ENCODE results near the gene RBM8A.

RBM8A gene

GRCh38 chr1:145892486-145893087 is 34.7 kb downstream of the RBM8A start:
- DNase-seq (ENCODE audit: low read depth, low spot score) = peak; percentile 61
- no peak for TF ChIP-seq CTCF (IDR thresholded peaks at IDR 0.05; ENCODE audit: low read depth, low read length)
- no peak overlapping the region for H3K4me3 ChIP-seq (ENCODE audit: low read depth, low read length)
- in situ Hi-C loops (cut with HindIII; ENCODE audit: low sequenced_read_pairs) = no loop called here

- H3K4me3 ChIP-seq (ENCODE audit: low read depth, low read length) = no peak overlapping the region
- peak; percentile 97 for TF ChIP-seq CTCF (IDR thresholded peaks at IDR 0.05; ENCODE audit: low read depth, low read length)
- peak; percentile 100 for DNase-seq (ENCODE audit: low read depth, low spot score)
- in situ Hi-C loops (cut with HindIII; ENCODE audit: low sequenced_read_pairs) = no loop called here
These were observed 35.4 kb downstream of the RBM8A start for GRCh38 chr1:145891587-145892485.

GRCh38 chr1:145891143-145891542 is 36.1 kb downstream of the RBM8A start:
- peak; percentile 88 for DNase-seq (ENCODE audit: low read depth, low spot score)
- TF ChIP-seq CTCF (IDR thresholded peaks at IDR 0.05; ENCODE audit: low read depth, low read length) = no peak
- in situ Hi-C loops (cut with HindIII; ENCODE audit: low sequenced_read_pairs) = no loop called here
- H3K4me3 ChIP-seq (ENCODE audit: low read depth, low read length) = no peak overlapping the region

GRCh38 chr1:145889722-145890121 is 37.6 kb downstream of the RBM8A start:
- no peak for TF ChIP-seq CTCF (IDR thresholded peaks at IDR 0.05; ENCODE audit: low read depth, low read length)
- DNase-seq (ENCODE audit: low read depth, low spot score) = no peak
- in situ Hi-C loops (cut with HindIII; ENCODE audit: low sequenced_read_pairs) = no loop called here
- H3K4me3 ChIP-seq (ENCODE audit: low read depth, low read length) = no peak overlapping the region

GRCh38 chr1:145887631-145888030 is 39.7 kb downstream of the RBM8A start:
- DNase-seq (ENCODE audit: low read depth, low spot score) = no peak

GRCh38 chr1:145886816-145887215 is 40.5 kb downstream of the RBM8A start:
- in situ Hi-C loops (cut with HindIII; ENCODE audit: low sequenced_read_pairs) = no loop called here
- TF ChIP-seq CTCF (IDR thresholded peaks at IDR 0.05; ENCODE audit: low read depth, low read length) = no peak
- no peak for DNase-seq (ENCODE audit: low read depth, low spot score)
- H3K4me3 ChIP-seq (ENCODE audit: low read depth, low read length) = no peak overlapping the region

More at GRCh38 chr1:145887631-145888030, 39.7 kb downstream of the RBM8A start:
- TF ChIP-seq CTCF (IDR thresholded peaks at IDR 0.05; ENCODE audit: low read depth, low read length) = no peak
- H3K4me3 ChIP-seq (ENCODE audit: low read depth, low read length) = no peak overlapping the region
- in situ Hi-C loops (cut with HindIII; ENCODE audit: low sequenced_read_pairs) = no loop called here
